BJ (cell line): ENCODE results near the gene PKN1. TPM values are rescaled to one million over a fixed set of nuclear protein-coding genes. Genes with fewer than 3 reads are reported as not detected.

Source experiments
- CTCF ChIA-PET: fragments of 350-600 bp; formaldehyde crosslinking; extraction: SDS; loops from one replicate; lab custom pipeline; 2021; ENCODE audit warnings: antibody characterized with exemption, inconsistent platforms; lab: Yijun Ruan, JAX
- POLR2A ChIA-PET: fragments of 300-600 bp; sonication (Branson Sonifier 250); formaldehyde crosslinking; extraction: SDS; loops from one replicate; lab custom pipeline; 2021; ENCODE audit warnings: antibody characterized with exemption; lab: Charles Lee
- DNase-seq: peaks from one replicate; pipeline ENCODE4 v3.0.0-alpha.2; 2011; ENCODE audit warnings: low read depth
- H3K27me3 ChIP-seq: 2 replicates; pipeline ENCODE4 v1.6.0; 2011; ENCODE audit warnings: low read length; ENCODE audit not compliant: control insufficient read depth, insufficient read depth
- H3K36me3 ChIP-seq: 2 replicates; pipeline ENCODE4 v1.5.1; 2011; ENCODE audit warnings: low read length; ENCODE audit not compliant: control insufficient read depth, insufficient read depth
- H3K4me3 ChIP-seq: 2 replicates; pipeline ENCODE4 v1.5.1; 2011; ENCODE audit warnings: low read depth, mild to moderate bottlenecking, control low read depth, low read length
- polyA plus RNA-seq: library from polyadenylated mRNA; depleted of rRNA; stranded (reverse); fragments of >200 nt; gene quantifications from 2 replicates; pipeline ENCODE4 v1.2.3, GENCODE V29; 2011
- TF ChIP-seq, protein P1 (sequence below): IDR thresholded peaks from 2 replicates; pipeline ENCODE4 v1.5.1; 2011; ENCODE audit warnings: low read depth, mild to moderate bottlenecking, control low read depth, inconsistent platforms, low read length, moderate library complexity; ENCODE audit not compliant: insufficient read depth

PKN1 gene
- polyA plus RNA-seq, 1 experiment = 117 TPM

GRCh38 chr19:14472202-14472938 lies 39.3 kb downstream of the PKN1 start:
- CTCF ChIA-PET = interaction anchor here (0.6 to 2.2 kb wide), 22 partner anchors 10 to 400 kb away, joined by 3 to 24 read pairs (median 4); partner anchors contain the start of gene MISP3
- Histone ChIP-seq H3K36me3 (peaks cover 27% of the 10 kb centered on the region), H3K4me3 (no peak overlapping the region), H3K27me3 (no peaks in the 10 kb centered on the region; the same call in 1 of the 2 replicates)
- POLR2A ChIA-PET = no interaction called here
- TF ChIP-seq, protein P1, sequence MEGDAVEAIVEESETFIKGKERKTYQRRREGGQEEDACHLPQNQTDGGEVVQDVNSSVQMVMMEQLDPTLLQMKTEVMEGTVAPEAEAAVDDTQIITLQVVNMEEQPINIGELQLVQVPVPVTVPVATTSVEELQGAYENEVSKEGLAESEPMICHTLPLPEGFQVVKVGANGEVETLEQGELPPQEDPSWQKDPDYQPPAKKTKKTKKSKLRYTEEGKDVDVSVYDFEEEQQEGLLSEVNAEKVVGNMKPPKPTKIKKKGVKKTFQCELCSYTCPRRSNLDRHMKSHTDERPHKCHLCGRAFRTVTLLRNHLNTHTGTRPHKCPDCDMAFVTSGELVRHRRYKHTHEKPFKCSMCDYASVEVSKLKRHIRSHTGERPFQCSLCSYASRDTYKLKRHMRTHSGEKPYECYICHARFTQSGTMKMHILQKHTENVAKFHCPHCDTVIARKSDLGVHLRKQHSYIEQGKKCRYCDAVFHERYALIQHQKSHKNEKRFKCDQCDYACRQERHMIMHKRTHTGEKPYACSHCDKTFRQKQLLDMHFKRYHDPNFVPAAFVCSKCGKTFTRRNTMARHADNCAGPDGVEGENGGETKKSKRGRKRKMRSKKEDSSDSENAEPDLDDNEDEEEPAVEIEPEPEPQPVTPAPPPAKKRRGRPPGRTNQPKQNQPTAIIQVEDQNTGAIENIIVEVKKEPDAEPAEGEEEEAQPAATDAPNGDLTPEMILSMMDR = peak; percentile 94
- DNase-seq = no peak

- Histone ChIP-seq H3K4me3 (no peak overlapping the region), H3K36me3 (peaks cover 26% of the 10 kb centered on the region), H3K27me3 (no peaks in the 10 kb centered on the region; the same call in 1 of the 2 replicates)
- DNase-seq = no peak
- CTCF ChIA-PET = interaction anchor here (0.6 to 2.2 kb wide), 18 partner anchors 9 to 401 kb away, joined by 3 to 24 read pairs (median 4); partner anchors contain the start of gene MISP3
- POLR2A ChIA-PET = interaction anchor here (0.6 kb wide), 1 partner anchor 10 kb away, joined by 3 read pairs; no protein-coding TSS in a partner anchor
- TF ChIP-seq, protein P1 = no peak
Observed at GRCh38 chr19:14473073-14473977, 40.2 kb downstream of the PKN1 start.

- ChIA-PET POLR2A (interaction anchor here (0.7 kb wide), 1 partner anchor 8 kb away, joined by 8 read pairs; no protein-coding TSS in a partner anchor), CTCF (no interaction called here)
- no peaks in the 10 kb centered on the region; the same call in 1 of the 2 replicates for H3K27me3 ChIP-seq
- H3K4me3 ChIP-seq = no peak overlapping the region
- DNase-seq = no peak
- H3K36me3 ChIP-seq = peaks cover 30% of the 10 kb centered on the region
- TF ChIP-seq, protein P1 = no peak
Observed at GRCh38 chr19:14473978-14474578, 41.0 kb downstream of the PKN1 start.

- TF ChIP-seq, protein P1 = no peak
- DNase-seq = no peak
Observed at GRCh38 chr19:14474827-14475226, 41.7 kb downstream of the PKN1 start.

More at GRCh38 chr19:14474827-14475226, 41.7 kb downstream of the PKN1 start:
- H3K36me3 ChIP-seq = peaks cover 29% of the 10 kb centered on the region
- H3K27me3 ChIP-seq = no peaks in the 10 kb centered on the region; the same call in 1 of the 2 replicates
- H3K4me3 ChIP-seq = peak overlapping the region; percentile 35
- POLR2A ChIA-PET = interaction anchor here (0.7 kb wide), 1 partner anchor 7 kb away, joined by 8 read pairs; no protein-coding TSS in a partner anchor
- CTCF ChIA-PET = interaction anchor here (0.7 to 1.2 kb wide), 4 partner anchors 9 to 46 kb away, joined by 3 to 4 read pairs (median 4); no protein-coding TSS in a partner anchor
